ENCODE results near the gene BANF1.

The BANF1 gene

GRCh38 chr11:66016793-66017177 is 14.5 kb downstream of the BANF1 start:
- CTCF ChIA-PET: no interaction called here

GRCh38 chr11:66017321-66017720 is 15.0 kb downstream of the BANF1 start:
- CTCF ChIA-PET: no interaction called here
- H3K36me3 ChIP-seq (ENCODE audit: control insufficient read depth in 2 of 2, insufficient read depth in 1 of 2, low read length in 2 of 2): no peaks in the 10 kb centered on the region

More at GRCh38 chr11:66016793-66017177, 14.5 kb downstream of the BANF1 start:
- Histone ChIP-seq H3K27ac (ENCODE audit: extremely low read depth, low read depth, low read length) (no peak overlapping the region), H3K36me3 (ENCODE audit: control insufficient read depth in 2 of 2, insufficient read depth in 1 of 2, low read length in 2 of 2) (no peaks in the 10 kb centered on the region), H3K4me1 (ENCODE audit: control insufficient read depth, insufficient read depth, low read length) (no peaks in the 10 kb centered on the region), H3K4me3 (ENCODE audit: low read depth, low read length) (no peak overlapping the region), H3K9me3 (ENCODE audit: control insufficient read depth, insufficient read depth, low read depth, low read length) (no peaks in the 10 kb centered on the region)
- no peak for TF ChIP-seq ZFP3 (tag by site-specific recombination; IDR thresholded peaks at IDR 0.05; ENCODE audit: low read depth)
- no peak for TF ChIP-seq ZFP69B (tag by site-specific recombination; IDR thresholded peaks at IDR 0.05)
- no peak for TF ChIP-seq ZFHX2 (tag by site-specific recombination; conservative IDR thresholded peaks at IDR 0.05)
- no peak for TF ChIP-seq ZNF791 (tag by site-specific recombination; IDR thresholded peaks at IDR 0.05)
- TF ChIP-seq PBX3 (CRISPR knock-in tag; IDR thresholded peaks at IDR 0.05): no peak
- no peak for TF ChIP-seq ZNF692 (tag by site-specific recombination; IDR thresholded peaks at IDR 0.05)
- TF ChIP-seq BCL11B (tag by site-specific recombination; IDR thresholded peaks at IDR 0.05; ENCODE audit: low read depth): no peak
- TF ChIP-seq ZNF747 (tag by site-specific recombination; IDR thresholded peaks at IDR 0.05): no peak
- POLR2A ChIA-PET: no interaction called here

More at GRCh38 chr11:66017321-66017720, 15.0 kb downstream of the BANF1 start:
- no peak for TF ChIP-seq PRDM6 (tag by site-specific recombination; IDR thresholded peaks at IDR 0.05)
- no peak for TF ChIP-seq ZNF280C (tag by site-specific recombination; IDR thresholded peaks at IDR 0.05)
- no peak for TF ChIP-seq RBAK (tag by site-specific recombination; IDR thresholded peaks at IDR 0.05)
- TF ChIP-seq ZNF37A (tag by site-specific recombination; IDR thresholded peaks at IDR 0.05): no peak
- TF ChIP-seq ZNF488 (tag by site-specific recombination; IDR thresholded peaks at IDR 0.05): no peak
- no peak for TF ChIP-seq ZNF350 (tag by site-specific recombination; IDR thresholded peaks at IDR 0.05)
- no peak for TF ChIP-seq ZNF175 (tag by site-specific recombination; IDR thresholded peaks at IDR 0.05)
- no peak for TF ChIP-seq SALL2 (tag by site-specific recombination; IDR thresholded peaks at IDR 0.05; ENCODE audit: borderline replicate concordance)
- peak; percentile 100 for TF ChIP-seq ZFHX2 (tag by site-specific recombination; conservative IDR thresholded peaks at IDR 0.05)
- TF ChIP-seq ZNF324 (tag by site-specific recombination; IDR thresholded peaks at IDR 0.05): no peak
- no peak for TF ChIP-seq ZFP3 (tag by site-specific recombination; IDR thresholded peaks at IDR 0.05; ENCODE audit: low read depth)
- TF ChIP-seq GFI1B (tag by site-specific recombination; IDR thresholded peaks at IDR 0.05): no peak
- peak; percentile 100 for TF ChIP-seq EGR2 (tag by site-specific recombination; IDR thresholded peaks at IDR 0.05; ENCODE audit: low read depth)
- TF ChIP-seq SP2 (tag by site-specific recombination; IDR thresholded peaks at IDR 0.05): peak; percentile 29; the same call in 1 of the 2 replicates
- TF ChIP-seq ATF2 (tag by site-specific recombination; IDR thresholded peaks at IDR 0.05; ENCODE audit: low read depth): no peak
- TF ChIP-seq ZBTB8A (tag by site-specific recombination; IDR thresholded peaks at IDR 0.05): no peak
- no peak for TF ChIP-seq ZEB2 (tag by site-specific recombination; IDR thresholded peaks at IDR 0.05)
- peak; percentile 92 for TF ChIP-seq KLF1 (tag by site-specific recombination; IDR thresholded peaks at IDR 0.05)
- no peak for TF ChIP-seq ZNF169 (tag by site-specific recombination; IDR thresholded peaks at IDR 0.05)
- no peak for TF ChIP-seq KLF17 (tag by site-specific recombination; IDR thresholded peaks at IDR 0.05)
- Histone ChIP-seq H3K4me1 (ENCODE audit: control insufficient read depth, insufficient read depth, low read length) (no peaks in the 10 kb centered on the region), H3K27ac (ENCODE audit: extremely low read depth, low read depth, low read length) (no peak overlapping the region), H3K4me3 (ENCODE audit: low read depth, low read length) (no peak overlapping the region), H3K9me3 (ENCODE audit: control insufficient read depth, insufficient read depth, low read depth, low read length) (no peaks in the 10 kb centered on the region)
- POLR2A ChIA-PET: no interaction called here

Measured in HEK293 (cell line).